ENCODE measurements around the gene ACTMAP.

DNA sequence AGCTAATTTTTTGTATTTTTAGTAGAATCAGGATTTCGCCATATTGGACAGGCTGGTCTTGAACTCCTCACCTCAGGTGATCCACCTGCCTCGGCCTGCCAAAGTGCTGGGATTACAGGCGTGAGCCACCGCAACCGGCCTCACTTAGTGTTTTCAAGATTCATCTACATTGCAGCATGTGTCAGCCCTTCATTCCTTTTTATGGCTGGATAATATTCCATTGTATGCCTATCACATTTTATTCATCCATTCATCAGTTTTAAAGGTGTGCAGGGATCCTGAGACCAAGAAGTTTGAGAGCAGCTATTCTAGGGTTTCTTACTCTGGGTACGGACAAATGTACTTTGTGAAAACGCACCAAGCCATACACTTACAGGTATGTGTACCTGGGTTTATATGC lies 42.7 kb downstream of the ACTMAP start:
- no peak for TF ChIP-seq CTCF (IDR thresholded peaks at IDR 0.05)
- no peak for TF ChIP-seq EP300 (IDR thresholded peaks at IDR 0.05)
- no peak for TF ChIP-seq POLR2A (IDR thresholded peaks at IDR 0.05)

Data from ovary (tissue), 3 donors.